Caki2 (cell line): Measurements from ENCODE around the gene GIPC1. TPM values are rescaled to one million over a fixed set of nuclear protein-coding genes. Genes with fewer than 3 reads are reported as not detected.
"Not testable (repeated sequence)": the region's sequence is repeated elsewhere in the genome, so short reads cannot be mapped to it uniquely, and the experiment has no call there.

Experiments used
- DNase-seq: peaks from one replicate; pipeline ENCODE4 v3.0.0-alpha.2; 2015; ENCODE audit warnings: low read depth
- in situ Hi-C: cut with HindIII; loops from 2 replicates; pipeline ENCODE4 v1.10.0; 2016; ENCODE audit warnings: low sequenced_read_pairs, low pct_unique_long_range_greater_than_20kb, mixed read lengths
- total RNA-seq: library from RNA; depleted of rRNA; stranded (reverse); fragments of >200 nt; shearing (Covaris generic); gene quantifications from 2 replicates; pipeline ENCODE4 v1.2.3, GENCODE V29; 2014; ENCODE audit warnings: low replicate concordance

Gene GIPC1
- total RNA-seq, 1 experiment from 2014 or later, result 340 TPM

DNA sequence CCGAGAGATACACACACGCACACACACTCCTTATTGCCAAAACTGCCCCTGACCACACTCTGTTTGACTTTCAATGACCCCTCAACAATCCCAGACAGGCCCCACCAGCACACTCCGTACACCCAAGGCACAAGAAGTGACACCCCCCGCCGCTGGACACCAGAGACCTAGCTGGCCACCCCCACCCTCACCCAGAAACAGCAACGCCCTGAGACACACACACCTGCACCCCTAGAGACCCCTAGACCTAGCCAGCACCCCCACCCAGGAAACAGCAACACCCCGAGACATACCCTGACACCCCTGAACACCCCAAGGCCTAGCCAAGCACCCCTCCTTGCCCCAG lies 19.6 kb downstream of the GIPC1 start:
- DNase-seq, result no peak
- in situ Hi-C loops, result no loop called here

DNA sequence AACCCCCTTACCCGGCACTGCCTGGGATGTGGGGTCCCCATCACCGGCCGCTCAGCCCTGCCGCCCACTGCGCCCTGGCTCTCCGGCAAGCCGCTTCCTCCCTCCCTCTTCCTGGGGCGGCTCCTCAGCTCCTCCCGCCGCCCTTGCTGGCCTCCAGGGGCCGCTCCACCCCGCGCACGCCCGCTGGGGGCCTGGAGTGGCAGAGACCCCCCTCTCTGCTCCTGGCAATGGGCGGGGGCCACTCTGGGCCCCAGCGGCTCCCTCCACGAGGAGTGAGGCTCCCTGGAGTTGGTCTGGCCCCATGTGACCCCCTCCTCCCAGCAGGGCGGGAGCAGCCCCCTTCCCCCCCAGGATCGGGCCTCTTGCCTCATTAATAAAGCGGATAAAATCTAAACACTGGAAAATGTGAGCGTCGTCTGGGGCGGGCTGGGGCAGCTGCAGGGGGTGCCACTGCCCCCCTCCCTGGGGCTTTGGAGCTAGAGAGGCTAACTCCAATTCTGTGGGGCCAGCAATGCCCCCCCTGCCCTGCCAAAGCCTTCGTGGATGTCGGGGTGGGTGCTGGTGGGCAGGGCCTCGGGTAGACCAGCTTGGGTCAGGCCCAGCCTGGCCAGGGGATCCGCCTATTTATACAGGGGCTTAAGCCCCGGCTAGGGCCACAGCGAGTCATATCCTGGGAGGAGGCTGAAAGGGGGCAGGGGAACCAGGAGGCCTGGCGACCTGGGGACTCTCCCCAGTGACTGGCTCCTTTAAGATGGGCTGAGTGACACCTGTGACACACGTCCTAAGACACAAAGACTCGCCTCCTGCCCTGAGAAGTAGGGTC lies 20.5 kb downstream of the GIPC1 start, which contains the start of gene PTGER1:
PTGER1 (minus strand) TSS at position 104 of the 823 bp plus-strand sequence. CDS start 1,034 bp downstream, outside the sequence.
- in situ Hi-C loops, result no loop called here
- DNase-seq, result peak; percentile 52

DNA sequence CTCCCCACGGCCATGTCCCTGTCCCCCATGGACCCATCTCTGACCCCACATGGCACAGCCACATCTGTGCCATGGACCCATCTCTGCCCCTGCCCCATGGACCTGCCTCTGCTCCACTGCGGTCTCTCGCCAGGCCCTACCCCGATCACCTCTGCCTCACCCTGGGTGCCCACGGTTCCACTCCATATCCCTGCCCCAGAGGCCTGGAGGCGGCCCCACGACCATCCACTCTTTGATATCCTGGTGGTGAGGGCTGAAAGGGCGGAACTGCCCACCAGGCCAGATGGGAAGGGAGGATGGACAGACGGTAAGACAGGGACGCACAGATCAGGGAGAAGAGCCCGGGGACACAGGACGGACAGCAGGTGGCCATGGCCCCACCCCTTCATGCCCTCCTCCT lies 21.1 kb downstream of the GIPC1 start:
- DNase-seq, result no peak
- in situ Hi-C loops, result no loop called here

GRCh38 chr19:14473978-14474578 lies 21.8 kb downstream of the GIPC1 start:
- no peak for DNase-seq
- in situ Hi-C loops, result no loop called here

DNA sequence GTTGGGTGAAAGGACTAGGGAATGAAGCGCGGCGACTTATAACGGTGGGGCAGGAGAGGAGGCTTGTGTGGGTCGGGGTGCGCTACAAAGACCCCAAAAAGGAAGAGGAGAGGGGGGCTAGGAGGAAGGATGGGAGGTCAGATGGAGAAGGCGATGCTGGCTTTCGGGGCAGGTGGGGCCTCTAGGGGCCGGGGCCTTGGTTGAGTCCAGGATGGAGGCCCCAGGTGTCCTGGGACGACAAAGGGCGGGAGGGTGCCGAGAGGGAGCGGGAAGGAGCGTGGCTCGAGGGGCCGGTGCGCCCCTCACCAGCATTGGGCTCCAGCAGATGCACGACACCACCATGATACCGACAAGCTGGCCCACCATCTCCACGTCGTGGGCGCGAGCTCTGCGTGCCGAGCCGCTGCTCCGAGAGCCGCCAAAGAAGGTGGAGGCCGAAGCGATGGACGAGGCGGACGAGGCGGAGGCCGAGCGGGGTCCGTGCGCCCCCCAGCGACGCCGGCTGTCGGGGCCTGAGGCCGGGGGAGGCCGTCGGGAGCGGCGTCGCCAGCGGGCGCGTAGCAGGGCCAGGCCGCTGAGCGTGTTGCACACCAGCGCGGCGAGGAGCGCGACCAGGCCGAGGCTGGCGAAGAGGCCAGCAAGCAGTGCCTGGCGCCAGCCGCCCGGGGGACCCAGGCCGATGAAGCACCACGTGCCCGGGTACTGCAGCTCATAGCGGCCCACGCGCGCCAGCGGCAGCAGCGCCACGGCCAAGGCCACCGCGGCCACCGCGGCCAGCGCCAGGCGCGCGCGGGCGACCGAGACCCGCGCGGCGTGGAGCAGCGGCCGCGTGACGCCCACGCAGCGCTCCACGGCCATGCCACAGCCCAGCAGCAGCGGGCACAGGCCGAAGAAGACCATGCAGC lies 22.6 kb downstream of the GIPC1 start:
- DNase-seq, result no peak
- in situ Hi-C loops, result no loop called here

- no peak for DNase-seq
- in situ Hi-C loops, result no loop called here
These were observed 23.6 kb downstream of the GIPC1 start for GRCh38 chr19:14472202-14472938.

DNA sequence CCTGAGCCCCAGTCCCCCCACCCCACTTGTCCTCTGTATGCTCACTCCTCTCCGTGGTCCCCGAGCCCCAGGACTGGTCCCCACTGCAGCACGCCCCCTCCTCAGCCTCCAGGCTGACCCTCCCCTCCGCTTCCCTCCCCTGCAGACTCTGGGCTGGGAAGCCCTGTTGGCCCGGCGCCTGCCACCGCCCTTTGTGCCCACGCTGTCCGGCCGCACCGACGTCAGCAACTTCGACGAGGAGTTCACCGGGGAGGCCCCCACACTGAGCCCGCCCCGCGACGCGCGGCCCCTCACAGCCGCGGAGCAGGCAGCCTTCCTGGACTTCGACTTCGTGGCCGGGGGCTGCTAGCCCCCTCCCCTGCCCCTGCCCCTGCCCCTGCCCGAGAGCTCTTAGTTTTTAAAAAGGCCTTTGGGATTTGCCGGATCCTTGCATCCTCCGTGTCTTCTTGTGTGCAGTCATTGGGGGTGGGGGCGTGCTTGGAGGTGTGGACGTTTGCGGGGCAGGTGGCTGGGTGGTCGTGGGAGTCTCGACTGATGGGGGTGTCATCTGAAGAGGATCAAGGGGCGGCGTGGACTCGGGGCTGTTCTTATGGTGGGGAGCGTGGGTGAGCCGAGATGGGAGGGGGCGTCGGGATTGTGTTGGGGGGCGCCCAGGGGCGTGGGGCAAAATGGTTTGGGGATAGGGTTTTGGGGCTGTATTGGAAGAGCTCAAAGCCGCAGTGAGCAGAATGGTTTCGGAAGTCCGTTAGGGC lies 24.3 kb downstream of the GIPC1 start:
- in situ Hi-C loops, result no loop called here
- DNase-seq, result no peak

GRCh38 chr19:14470031-14470876 lies 25.7 kb downstream of the GIPC1 start:
- in situ Hi-C loops, result no loop called here
- no peak for DNase-seq

DNA sequence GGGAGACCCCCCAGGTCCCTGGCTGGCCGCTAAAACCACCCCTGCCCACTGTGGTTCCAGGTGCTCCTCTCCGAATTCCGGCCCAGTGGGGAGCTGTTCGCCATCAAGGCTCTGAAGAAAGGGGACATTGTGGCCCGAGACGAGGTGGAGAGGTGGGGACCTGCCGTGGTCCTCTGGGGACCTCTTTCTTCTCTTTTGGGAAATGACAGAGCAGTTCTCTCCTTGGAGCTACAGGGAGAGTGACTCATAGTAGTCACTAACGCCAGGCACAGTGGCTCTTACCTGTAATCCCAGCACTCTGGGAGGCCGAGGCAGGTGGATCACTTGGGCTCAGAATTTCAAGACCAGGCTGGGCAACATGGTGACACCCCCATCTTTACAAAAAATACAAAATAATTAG lies 28.1 kb downstream of the GIPC1 start:
- DNase-seq, result no peak
- in situ Hi-C loops, result no loop called here

DNA sequence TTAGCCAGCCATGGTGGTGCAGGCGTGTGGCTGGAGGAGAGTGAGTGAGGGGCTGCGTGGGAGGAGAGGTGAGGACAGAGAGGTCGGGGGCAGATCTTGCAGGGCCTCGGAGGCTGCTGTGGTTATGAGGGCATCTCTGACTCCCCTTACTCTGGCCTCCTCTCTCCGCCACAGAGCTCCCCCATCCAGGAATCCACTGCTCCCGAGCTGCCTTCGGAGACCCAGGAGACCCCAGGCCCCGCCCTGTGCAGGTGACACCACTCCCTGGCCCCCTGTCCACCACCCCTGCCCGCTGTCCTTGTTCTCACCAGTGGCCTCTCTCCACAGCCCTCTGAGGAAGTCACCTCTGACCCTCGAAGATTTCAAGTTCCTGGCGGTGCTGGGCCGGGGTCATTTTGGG lies 28.5 kb downstream of the GIPC1 start:
- in situ Hi-C loops, result no loop called here
- DNase-seq, result no peak

GRCh38 chr19:14463747-14464146 lies 32.2 kb downstream of the GIPC1 start:
- no peak for DNase-seq
- in situ Hi-C loops, result no loop called here

GRCh38 chr19:14462401-14462800 lies 33.5 kb downstream of the GIPC1 start:
- in situ Hi-C loops, DNase-seq: not testable (repeated sequence)

DNA sequence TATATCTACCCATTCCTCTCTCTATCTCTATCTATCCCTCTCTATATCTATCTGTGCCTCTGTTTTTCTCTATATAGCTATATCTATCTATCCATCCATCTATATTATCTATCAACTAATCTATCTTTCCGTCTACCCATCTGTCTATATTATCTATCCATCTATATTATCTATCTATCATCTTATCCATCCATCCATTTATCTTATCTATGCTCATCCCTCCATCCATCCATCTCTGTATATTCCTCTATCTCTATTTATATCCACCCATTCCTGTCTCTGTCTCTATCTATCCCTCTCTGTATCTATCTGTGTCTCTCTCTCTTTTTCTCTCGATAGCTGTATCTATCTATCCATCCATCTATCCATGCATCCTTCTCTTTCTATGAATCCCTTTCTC lies 35.0 kb downstream of the GIPC1 start:
- in situ Hi-C loops, result no loop called here
- DNase-seq, result no peak

GRCh38 chr19:14459703-14460102 lies 36.2 kb downstream of the GIPC1 start:
- in situ Hi-C loops, result no loop called here
- DNase-seq, result no peak

DNA sequence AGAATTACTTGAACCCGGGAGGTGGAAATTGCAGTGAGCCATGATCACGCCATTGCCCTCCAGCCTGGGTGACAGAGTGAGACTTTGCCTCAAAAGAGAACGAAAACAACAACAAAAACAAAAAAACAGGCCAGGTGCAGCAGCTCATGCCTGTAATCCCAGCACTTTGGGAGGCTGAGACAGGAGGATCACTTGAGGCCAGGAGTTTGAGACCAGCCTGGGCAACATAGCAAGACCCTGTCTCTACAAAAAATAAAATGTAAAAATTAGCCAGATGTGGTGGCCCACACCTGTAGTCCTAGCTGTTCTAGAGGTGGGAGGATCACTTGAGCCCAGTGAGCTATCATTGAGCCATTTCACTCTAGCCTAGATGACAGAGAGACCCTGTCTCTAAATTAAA lies 43.6 kb downstream of the GIPC1 start:
- in situ Hi-C loops, result not testable (repeated sequence)

GRCh38 chr19:14450876-14451275 lies 45.1 kb downstream of the GIPC1 start:
- DNase-seq, result no peak
- in situ Hi-C loops, result no loop called here

More for the DNA sequence above, 43.6 kb downstream of the GIPC1 start:
- DNase-seq, result not testable (repeated sequence)
